H9 (cell line): ENCODE measurements around the gene PI3. TPM values are rescaled to one million over a fixed set of nuclear protein-coding genes. Genes with fewer than 3 reads are reported as not detected.

ENCODE experiments used
- DNase-seq: peaks from one replicate; pipeline ENCODE4 v3.0.0-alpha.2; 2017
- H2AFZ ChIP-seq: one replicate; pipeline ENCODE4 v1.6.1; 2013; ENCODE audit warnings: mild to moderate bottlenecking, low read length, control low read depth, moderate library complexity
- H2AK5ac ChIP-seq: 2 replicates; pipeline ENCODE4 v1.6.1; 2013; ENCODE audit warnings: low read length, control low read depth, mixed read lengths; ENCODE audit not compliant: insufficient read length
- H2BK120ac ChIP-seq: one replicate; pipeline ENCODE4 v1.6.1; 2013; ENCODE audit warnings: low read depth, mild to moderate bottlenecking, low read length, control low read depth, inconsistent platforms; ENCODE audit not compliant: poor library complexity, severe bottlenecking
- H2BK12ac ChIP-seq: 2 replicates; pipeline ENCODE4 v1.6.1; 2013; ENCODE audit warnings: low read length, control low read depth, mixed read lengths, low read depth; ENCODE audit not compliant: insufficient read length
- H2BK15ac ChIP-seq: 2 replicates; pipeline ENCODE4 v1.6.1; 2013; ENCODE audit warnings: low read depth, low read length, control low read depth
- H2BK20ac ChIP-seq: one replicate; pipeline ENCODE4 v1.6.1; 2013; ENCODE audit warnings: low read depth, mild to moderate bottlenecking, low read length, control low read depth, inconsistent platforms; ENCODE audit not compliant: poor library complexity, severe bottlenecking
- H2BK5ac ChIP-seq: 2 replicates; pipeline ENCODE4 v1.6.1; 2013; ENCODE audit warnings: low read length, control low read depth, mixed read lengths; ENCODE audit not compliant: insufficient read length
- H3K14ac ChIP-seq: 2 replicates; pipeline ENCODE4 v1.6.1; 2013; ENCODE audit warnings: low read length, control low read depth; ENCODE audit not compliant: insufficient read depth
- H3K18ac ChIP-seq: 2 replicates; pipeline ENCODE4 v1.6.1; 2013; ENCODE audit warnings: low read depth, mild to moderate bottlenecking, mixed read lengths, low read length, control low read depth; ENCODE audit not compliant: insufficient read length
- H3K23ac ChIP-seq: 2 replicates; pipeline ENCODE4 v1.6.1; 2013; ENCODE audit warnings: low read length, control low read depth, mixed read lengths, low read depth; ENCODE audit not compliant: insufficient read length
- H3K23me2 ChIP-seq: 2 replicates; pipeline ENCODE4 v1.6.1; 2013; ENCODE audit warnings: low read depth, mild to moderate bottlenecking, mixed read lengths, low read length, control low read depth; ENCODE audit not compliant: insufficient read length, poor library complexity, severe bottlenecking
- H3K27ac ChIP-seq: 2 replicates; pipeline ENCODE4 v1.5.1; 2013; ENCODE audit warnings: low read length, control low read depth, mixed read lengths, low read depth; ENCODE audit not compliant: insufficient read length
- H3K27me3 ChIP-seq: 2 replicates; pipeline ENCODE4 v1.6.1; 2013; ENCODE audit warnings: low read length, control low read depth, inconsistent platforms; ENCODE audit not compliant: insufficient read depth
- H3K4ac ChIP-seq: 2 replicates; pipeline ENCODE4 v1.6.1; 2013; ENCODE audit warnings: low read depth, mild to moderate bottlenecking, control low read depth, inconsistent platforms, low read length, moderate library complexity
- H3K4me1 ChIP-seq: 2 replicates; pipeline ENCODE4 v1.6.1; 2013; ENCODE audit warnings: low read length, control low read depth, inconsistent platforms; ENCODE audit not compliant: insufficient read depth
- H3K4me2 ChIP-seq: 2 replicates; pipeline ENCODE4 v1.6.1; 2013; ENCODE audit warnings: low read length, control low read depth, mixed read lengths; ENCODE audit not compliant: insufficient read length, insufficient read depth
- H3K56ac ChIP-seq: 2 replicates; pipeline ENCODE4 v1.6.1; 2013; ENCODE audit warnings: low read depth, mild to moderate bottlenecking, mixed read lengths, low read length, control low read depth; ENCODE audit not compliant: insufficient read length
- H3K79me1 ChIP-seq: 2 replicates; pipeline ENCODE4 v1.6.1; 2013; ENCODE audit warnings: low read depth, mild to moderate bottlenecking, moderate library complexity, low read length, control low read depth, inconsistent platforms; ENCODE audit not compliant: insufficient read depth, poor library complexity, severe bottlenecking
- H3K79me2 ChIP-seq: 2 replicates; pipeline ENCODE4 v1.6.1; 2013; ENCODE audit warnings: low read length, control low read depth, inconsistent platforms; ENCODE audit not compliant: insufficient read depth
- H3K9ac ChIP-seq: 2 replicates; pipeline ENCODE4 v1.6.1; 2013; ENCODE audit warnings: low read length, control low read depth, mixed read lengths; ENCODE audit not compliant: insufficient read length; ENCODE audit errors: extremely low read depth
- H3K9me3 ChIP-seq: one replicate; pipeline ENCODE4 v1.6.1; 2013; ENCODE audit warnings: low read depth, low read length, inconsistent platforms; ENCODE audit not compliant: control insufficient read depth
- H3T11ph ChIP-seq: one replicate; pipeline ENCODE4 v1.6.1; 2013; ENCODE audit warnings: mild to moderate bottlenecking, low read length, control low read depth, inconsistent platforms
- H4K20me1 ChIP-seq: one replicate; pipeline ENCODE4 v1.6.1; 2013; ENCODE audit not compliant: control insufficient read depth, insufficient read length, insufficient read depth
- H4K5ac ChIP-seq: 2 replicates; pipeline ENCODE4 v1.6.1; 2013; ENCODE audit warnings: low read depth, mild to moderate bottlenecking, mixed read lengths, low read length, control low read depth; ENCODE audit not compliant: insufficient read length
- H4K8ac ChIP-seq: replicated peaks from 2 replicates; pipeline ENCODE4 v1.6.1; 2013; ENCODE audit warnings: low read length, control low read depth, mixed read lengths, low read depth; ENCODE audit not compliant: insufficient read length
- H4K91ac ChIP-seq: 2 replicates; pipeline ENCODE4 v1.6.1; 2013; ENCODE audit warnings: low read depth, mild to moderate bottlenecking, moderate library complexity, mixed read lengths, low read length, control low read depth; ENCODE audit not compliant: insufficient read length
- H3K27ac Mint-ChIP-seq, 3 experiments: 2 replicates in 2 of 3; 3 replicates in 1 of 3; pipeline ENCODE4 v1.8.0; 2020 to 2021; ENCODE audit warnings: mixed read lengths in 3 of 3, mild to moderate bottlenecking in 1 of 3, moderate library complexity in 1 of 3
- H3K27me3 Mint-ChIP-seq: 2 replicates; pipeline ENCODE4 v1.8.0; 2021; ENCODE audit warnings: low read depth, mild to moderate bottlenecking, moderate library complexity, mixed read lengths
- H3K36me3 Mint-ChIP-seq, 3 experiments: 2 replicates in 2 of 3; 3 replicates in 1 of 3; pipeline ENCODE4 v1.8.0; 2020 to 2021; ENCODE audit warnings: low read depth in 3 of 3, mixed read lengths in 3 of 3; ENCODE audit not compliant: insufficient read depth in 1 of 3
- H3K4me1 Mint-ChIP-seq, 2 experiments: 2 replicates each; pipeline ENCODE4 v1.8.0; 2020; ENCODE audit warnings: mixed read lengths in 2 of 2
- H3K4me3 Mint-ChIP-seq, 2 experiments: 2 replicates in 1 of 2; 3 replicates in 1 of 2; pipeline ENCODE4 v1.8.0; 2020 to 2021; ENCODE audit warnings: mild to moderate bottlenecking in 2 of 2, mixed read lengths in 2 of 2, moderate library complexity in 1 of 2
- H3K9me3 Mint-ChIP-seq, 2 experiments: 2 replicates in 1 of 2; 3 replicates in 1 of 2; pipeline ENCODE4 v1.8.0; 2020; ENCODE audit warnings: mild to moderate bottlenecking in 2 of 2, mixed read lengths in 2 of 2, moderate library complexity in 1 of 2
- WGBS: extraction: QIAGEN DNeasy Blood & Tissue Kit; methylation state at CpG from one replicate; pipeline ENCODE4 v1.1.7; 2013; ENCODE audit warnings: missing lambda C conversion rate, low lambda C conversion rate, mixed read lengths; ENCODE audit not compliant: insufficient read length; ENCODE audit errors: extremely low coverage; 5-methylcytosine and 5-hydroxymethylcytosine counted together
- total RNA-seq: library from RNA; stranded (reverse); gene quantifications from 2 replicates; pipeline ENCODE4 v1.2.1, GENCODE V29; 2021
- TF ChIP-seq, protein P1 (sequence below): fragments of 200-600 bp; sonication (generic); conservative IDR thresholded peaks from 3 replicates; pipeline ENCODE4 v1.8.0; 2021; ENCODE audit warnings: antibody characterized with exemption, mild to moderate bottlenecking

Gene PI3
- total RNA-seq, 1 experiment from 2014 or later: not detected

DNA sequence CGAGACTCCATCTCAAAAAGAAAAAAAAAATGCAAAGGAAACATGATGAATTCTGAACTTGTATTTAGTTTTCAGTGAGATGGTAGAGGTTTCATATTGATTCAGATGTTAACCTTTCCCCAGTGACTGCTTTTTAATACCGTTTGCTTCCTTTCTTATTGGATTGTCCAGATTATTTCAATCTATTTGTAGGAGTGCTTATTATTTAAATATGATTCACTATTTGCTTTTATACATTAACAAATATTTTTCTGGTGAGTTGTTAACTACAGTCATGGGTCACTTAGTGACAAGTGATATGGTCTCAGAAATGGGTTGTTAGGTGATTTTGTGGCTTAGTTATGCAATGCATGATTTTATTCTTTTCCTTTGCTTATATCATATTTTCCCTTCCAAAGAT, 8.4 kb downstream of the PI3 start:
- Histone ChIP-seq H4K20me1 (no peaks in the 10 kb centered on the region), H2BK15ac (no peak overlapping the region), H3K79me1 (no peaks in the 10 kb centered on the region), H3K27ac (no peak overlapping the region), H4K5ac (no peak overlapping the region), H3K4me2 (no peak overlapping the region), H2BK20ac (no peak overlapping the region), H2AK5ac (no peak overlapping the region), H3K56ac (no peak overlapping the region), H2BK120ac (no peak overlapping the region), H3K9ac (no peak overlapping the region), H3K27me3 (no peaks in the 10 kb centered on the region), H3K4ac (no peak overlapping the region), H3K14ac (no peak overlapping the region), H2BK5ac (no peak overlapping the region), H3K4me1 (no peaks in the 10 kb centered on the region), H3K79me2 (no peaks in the 10 kb centered on the region; the same call in 1 of the 2 replicates), H4K8ac (no peak overlapping the region), H3T11ph (no peak overlapping the region), H3K18ac (no peak overlapping the region), H3K23me2 (no peaks in the 10 kb centered on the region), H2AFZ (no peak overlapping the region), H3K9me3 (no peaks in the 10 kb centered on the region), H3K23ac (no peak overlapping the region), H4K91ac (no peak overlapping the region), H2BK12ac (no peak overlapping the region)
- Mint-ChIP-seq H3K27ac (no peak overlapping the region), H3K4me1 (no peaks in the 10 kb centered on the region; a peak in 1 of 4 replicates), H3K36me3 (no peaks in the 10 kb centered on the region), H3K9me3 (no peaks in the 10 kb centered on the region), H3K27me3 (no peaks in the 10 kb centered on the region; the same call in none of the 2 replicates), H3K4me3 (no peak overlapping the region)
- WGBS: no CpG with 5 or more reads among the region's 2 CpGs
- TF ChIP-seq, protein P1, sequence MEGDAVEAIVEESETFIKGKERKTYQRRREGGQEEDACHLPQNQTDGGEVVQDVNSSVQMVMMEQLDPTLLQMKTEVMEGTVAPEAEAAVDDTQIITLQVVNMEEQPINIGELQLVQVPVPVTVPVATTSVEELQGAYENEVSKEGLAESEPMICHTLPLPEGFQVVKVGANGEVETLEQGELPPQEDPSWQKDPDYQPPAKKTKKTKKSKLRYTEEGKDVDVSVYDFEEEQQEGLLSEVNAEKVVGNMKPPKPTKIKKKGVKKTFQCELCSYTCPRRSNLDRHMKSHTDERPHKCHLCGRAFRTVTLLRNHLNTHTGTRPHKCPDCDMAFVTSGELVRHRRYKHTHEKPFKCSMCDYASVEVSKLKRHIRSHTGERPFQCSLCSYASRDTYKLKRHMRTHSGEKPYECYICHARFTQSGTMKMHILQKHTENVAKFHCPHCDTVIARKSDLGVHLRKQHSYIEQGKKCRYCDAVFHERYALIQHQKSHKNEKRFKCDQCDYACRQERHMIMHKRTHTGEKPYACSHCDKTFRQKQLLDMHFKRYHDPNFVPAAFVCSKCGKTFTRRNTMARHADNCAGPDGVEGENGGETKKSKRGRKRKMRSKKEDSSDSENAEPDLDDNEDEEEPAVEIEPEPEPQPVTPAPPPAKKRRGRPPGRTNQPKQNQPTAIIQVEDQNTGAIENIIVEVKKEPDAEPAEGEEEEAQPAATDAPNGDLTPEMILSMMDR: no peak
- no peak for DNase-seq
